Measurements from ENCODE around the gene IKZF1. TPM values are rescaled to one million over a fixed set of nuclear protein-coding genes. Genes with fewer than 3 reads are reported as not detected.

IKZF1 gene
- total RNA-seq, 3 donors from 2014 or later, result 7.8 to 14.9 (median 8.8) TPM

DNA sequence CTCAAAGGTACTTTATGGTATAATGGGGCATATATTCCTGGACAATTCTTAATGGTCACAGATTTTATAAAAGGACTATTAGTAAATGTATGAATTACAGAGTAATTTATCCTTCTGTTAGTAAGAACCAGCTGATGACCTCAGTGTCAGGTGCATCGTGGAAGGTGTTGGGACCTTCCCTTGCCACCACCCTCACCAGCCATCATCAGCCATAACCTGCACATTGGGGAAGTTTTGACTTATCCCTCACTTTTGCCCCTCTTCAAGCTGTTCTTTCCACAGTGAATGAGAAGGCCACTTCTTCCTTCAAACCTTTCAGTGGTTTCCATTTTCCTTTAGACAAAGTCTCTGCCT is 93.4 kb downstream of the IKZF1 start:
- Histone ChIP-seq H3K4me3 (no peak overlapping the region), H3K9me3 (no peaks in the 10 kb centered on the region), H3K36me3 (ENCODE audit: low read depth) (no peaks in the 10 kb centered on the region), H3K4me1 (ENCODE audit: low read depth) (no peaks in the 10 kb centered on the region)
- no peak for DNase-seq
- TF ChIP-seq, protein P1, sequence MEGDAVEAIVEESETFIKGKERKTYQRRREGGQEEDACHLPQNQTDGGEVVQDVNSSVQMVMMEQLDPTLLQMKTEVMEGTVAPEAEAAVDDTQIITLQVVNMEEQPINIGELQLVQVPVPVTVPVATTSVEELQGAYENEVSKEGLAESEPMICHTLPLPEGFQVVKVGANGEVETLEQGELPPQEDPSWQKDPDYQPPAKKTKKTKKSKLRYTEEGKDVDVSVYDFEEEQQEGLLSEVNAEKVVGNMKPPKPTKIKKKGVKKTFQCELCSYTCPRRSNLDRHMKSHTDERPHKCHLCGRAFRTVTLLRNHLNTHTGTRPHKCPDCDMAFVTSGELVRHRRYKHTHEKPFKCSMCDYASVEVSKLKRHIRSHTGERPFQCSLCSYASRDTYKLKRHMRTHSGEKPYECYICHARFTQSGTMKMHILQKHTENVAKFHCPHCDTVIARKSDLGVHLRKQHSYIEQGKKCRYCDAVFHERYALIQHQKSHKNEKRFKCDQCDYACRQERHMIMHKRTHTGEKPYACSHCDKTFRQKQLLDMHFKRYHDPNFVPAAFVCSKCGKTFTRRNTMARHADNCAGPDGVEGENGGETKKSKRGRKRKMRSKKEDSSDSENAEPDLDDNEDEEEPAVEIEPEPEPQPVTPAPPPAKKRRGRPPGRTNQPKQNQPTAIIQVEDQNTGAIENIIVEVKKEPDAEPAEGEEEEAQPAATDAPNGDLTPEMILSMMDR (IDR thresholded peaks at IDR 0.05), result no peak
- intact Hi-C loops (cut with DNase I, micrococcal nuclease), result no loop called here
- ATAC-seq, result no peak

DNA sequence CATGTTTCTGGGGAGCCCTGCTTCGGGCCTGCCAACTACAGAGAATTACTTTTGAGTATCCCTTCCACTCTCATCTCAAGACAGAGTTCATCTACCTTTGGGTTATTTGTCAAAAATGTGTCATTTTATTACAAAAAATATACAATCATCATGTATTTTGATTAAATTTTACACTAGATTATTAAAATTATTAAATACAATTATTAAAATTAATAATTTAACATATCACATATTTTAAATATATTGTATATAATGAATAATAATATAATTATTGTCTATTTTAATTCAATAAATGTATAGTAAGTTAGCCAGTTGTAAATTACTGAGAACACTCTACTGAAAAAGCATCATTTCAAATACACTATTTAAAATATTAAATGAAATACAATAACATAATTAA is 94.7 kb downstream of the IKZF1 start:
- DNase-seq (no peak), ATAC-seq (no peak)
- no peaks in the 10 kb centered on the region for H3K36me3 ChIP-seq (ENCODE audit: low read depth)
- intact Hi-C loops (cut with DNase I, micrococcal nuclease), result no loop called here
- TF ChIP-seq, protein P1 (IDR thresholded peaks at IDR 0.05), result no peak
- no peaks in the 10 kb centered on the region for H3K4me1 ChIP-seq (ENCODE audit: low read depth)
- H3K4me3 ChIP-seq, result no peak overlapping the region
- H3K9me3 ChIP-seq, result no peaks in the 10 kb centered on the region

DNA sequence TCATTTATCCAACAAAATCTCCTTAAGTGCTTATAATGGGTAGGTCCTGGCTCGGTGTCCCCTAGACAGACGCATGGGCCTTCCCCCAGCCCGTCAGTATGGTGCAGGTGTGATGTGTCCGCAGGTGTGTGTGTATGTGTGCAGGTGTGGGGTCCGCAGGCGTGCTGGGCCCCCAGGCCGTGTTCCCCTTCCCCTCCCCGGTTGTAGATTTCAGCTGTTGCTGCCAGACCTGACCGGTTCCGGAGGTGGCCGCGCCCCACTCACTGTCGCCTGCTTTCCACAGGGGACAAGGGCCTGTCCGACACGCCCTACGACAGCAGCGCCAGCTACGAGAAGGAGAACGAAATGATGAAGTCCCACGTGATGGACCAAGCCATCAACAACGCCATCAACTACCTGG is 95.1 kb downstream of the IKZF1 start:
- intact Hi-C loops (cut with DNase I, micrococcal nuclease), result no loop called here
- TF ChIP-seq, protein P1 (IDR thresholded peaks at IDR 0.05), result no peak
- Histone ChIP-seq H3K4me3 (no peak overlapping the region), H3K36me3 (ENCODE audit: low read depth) (no peaks in the 10 kb centered on the region), H3K9me3 (no peaks in the 10 kb centered on the region), H3K4me1 (ENCODE audit: low read depth) (no peaks in the 10 kb centered on the region)
- DNase-seq, result no peak
- ATAC-seq, result no peak

DNA sequence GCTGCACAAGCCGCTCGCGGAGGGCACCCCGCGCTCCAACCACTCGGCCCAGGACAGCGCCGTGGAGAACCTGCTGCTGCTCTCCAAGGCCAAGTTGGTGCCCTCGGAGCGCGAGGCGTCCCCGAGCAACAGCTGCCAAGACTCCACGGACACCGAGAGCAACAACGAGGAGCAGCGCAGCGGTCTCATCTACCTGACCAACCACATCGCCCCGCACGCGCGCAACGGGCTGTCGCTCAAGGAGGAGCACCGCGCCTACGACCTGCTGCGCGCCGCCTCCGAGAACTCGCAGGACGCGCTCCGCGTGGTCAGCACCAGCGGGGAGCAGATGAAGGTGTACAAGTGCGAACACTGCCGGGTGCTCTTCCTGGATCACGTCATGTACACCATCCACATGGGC is 95.6 kb downstream of the IKZF1 start:
- H3K9me3 ChIP-seq, result no peaks in the 10 kb centered on the region
- no peak for ATAC-seq
- no peak overlapping the region for H3K4me3 ChIP-seq
- TF ChIP-seq, protein P1 (IDR thresholded peaks at IDR 0.05), result no peak
- DNase-seq, result no peak
- no peaks in the 10 kb centered on the region for H3K36me3 ChIP-seq (ENCODE audit: low read depth)
- no peaks in the 10 kb centered on the region for H3K4me1 ChIP-seq (ENCODE audit: low read depth)
- intact Hi-C loops (cut with DNase I, micrococcal nuclease), result no loop called here

DNA sequence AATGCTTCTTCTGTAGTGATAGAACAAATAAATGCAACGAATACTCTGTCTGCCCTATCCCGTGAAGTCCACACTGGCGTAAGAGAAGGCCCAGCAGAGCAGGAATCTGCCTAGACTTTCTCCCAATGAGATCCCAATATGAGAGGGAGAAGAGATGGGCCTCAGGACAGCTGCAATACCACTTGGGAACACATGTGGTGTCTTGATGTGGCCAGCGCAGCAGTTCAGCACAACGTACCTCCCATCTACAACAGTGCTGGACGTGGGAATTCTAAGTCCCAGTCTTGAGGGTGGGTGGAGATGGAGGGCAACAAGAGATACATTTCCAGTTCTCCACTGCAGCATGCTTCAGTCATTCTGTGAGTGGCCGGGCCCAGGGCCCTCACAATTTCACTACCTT is 99.9 kb downstream of the IKZF1 start:
- TF ChIP-seq, protein P1 (IDR thresholded peaks at IDR 0.05), result no peak
- intact Hi-C loops (cut with DNase I, micrococcal nuclease), result no loop called here

DNA sequence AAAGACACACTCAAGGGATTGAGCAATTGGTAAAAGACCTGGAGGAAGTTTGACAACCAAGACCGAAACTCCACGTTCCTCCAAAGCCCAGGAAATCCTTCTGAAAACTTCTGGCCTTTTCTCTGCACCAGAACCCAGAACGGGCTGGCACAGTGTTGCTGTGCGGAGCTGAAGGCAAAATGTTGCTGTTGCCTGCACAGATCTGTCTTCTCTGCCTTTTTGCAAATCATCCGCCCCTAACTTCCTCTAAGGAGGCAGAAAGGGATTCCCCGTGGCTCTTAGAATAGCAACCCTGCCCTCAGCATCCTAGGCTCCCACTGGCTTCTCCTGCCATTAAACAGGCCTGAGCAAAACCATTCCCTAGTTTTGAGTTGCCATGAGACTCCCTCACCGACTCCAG is 100.7 kb downstream of the IKZF1 start:
- intact Hi-C loops (cut with DNase I, micrococcal nuclease), result no loop called here
- TF ChIP-seq, protein P1 (IDR thresholded peaks at IDR 0.05), result no peak
- Histone ChIP-seq H3K4me1 (ENCODE audit: low read depth) (no peaks in the 10 kb centered on the region), H3K4me3 (no peak overlapping the region), H3K36me3 (ENCODE audit: low read depth) (no peaks in the 10 kb centered on the region), H3K9me3 (no peaks in the 10 kb centered on the region)
- ATAC-seq (peak; percentile 27), DNase-seq (no peak)

More for the DNA sequence above, 99.9 kb downstream of the IKZF1 start:
- ATAC-seq, result no peak
- Histone ChIP-seq H3K9me3 (no peaks in the 10 kb centered on the region), H3K4me1 (ENCODE audit: low read depth) (no peaks in the 10 kb centered on the region), H3K4me3 (no peak overlapping the region), H3K36me3 (ENCODE audit: low read depth) (no peaks in the 10 kb centered on the region)
- DNase-seq, result no peak
